Measurements from ENCODE around the gene KCTD7.
"Not testable (repeated sequence)": the region's sequence is repeated elsewhere in the genome, so short reads cannot be mapped to it uniquely, and the experiment has no call there.

KCTD7 gene

GRCh38 chr7:66628361-66629221 lies at the start of gene KCTD7:
Gene KCTD7 (plus strand): TSS chr7:66628881. CDS start chr7:66629065, 184 bp downstream.
- DNase-seq, result peak; percentile 89 to 97

- DNase-seq, result not testable (repeated sequence)
Measured at GRCh38 chr7:66580380-66580779, 48.3 kb upstream of the KCTD7 start.

DNA sequence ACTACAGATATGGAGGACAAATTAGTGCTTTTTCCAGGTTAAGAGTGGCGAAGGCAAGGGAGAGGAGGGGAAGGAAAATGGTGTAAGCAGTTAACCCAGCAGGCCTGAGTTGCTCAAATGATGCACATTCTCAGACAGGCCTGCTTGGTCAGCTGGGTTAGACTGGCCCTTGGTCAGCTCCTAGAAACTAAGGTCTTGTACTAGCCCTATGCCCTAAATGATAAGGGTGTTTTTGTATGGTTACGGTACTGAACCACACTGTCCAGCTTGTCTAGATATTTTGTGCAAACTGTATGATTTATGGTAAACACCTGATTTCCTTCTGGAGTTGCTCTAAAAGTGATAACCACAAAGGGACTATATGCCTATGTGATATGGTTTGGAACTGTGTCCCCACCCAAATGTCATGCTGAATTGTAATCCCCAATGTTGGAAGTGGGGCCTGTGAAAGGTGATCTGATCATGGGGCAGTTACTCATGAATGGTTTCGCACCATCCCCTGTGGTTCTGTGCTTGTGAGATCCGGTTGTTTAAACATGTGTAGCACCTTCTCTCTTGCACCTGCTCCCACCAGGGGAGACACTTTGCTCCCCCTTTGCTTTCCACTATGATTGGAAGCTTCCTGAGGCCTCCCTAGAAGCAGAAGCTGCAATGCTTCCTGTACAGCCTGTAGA lies 45.7 kb upstream of the KCTD7 start:
- DNase-seq, result not testable (repeated sequence)

DNA sequence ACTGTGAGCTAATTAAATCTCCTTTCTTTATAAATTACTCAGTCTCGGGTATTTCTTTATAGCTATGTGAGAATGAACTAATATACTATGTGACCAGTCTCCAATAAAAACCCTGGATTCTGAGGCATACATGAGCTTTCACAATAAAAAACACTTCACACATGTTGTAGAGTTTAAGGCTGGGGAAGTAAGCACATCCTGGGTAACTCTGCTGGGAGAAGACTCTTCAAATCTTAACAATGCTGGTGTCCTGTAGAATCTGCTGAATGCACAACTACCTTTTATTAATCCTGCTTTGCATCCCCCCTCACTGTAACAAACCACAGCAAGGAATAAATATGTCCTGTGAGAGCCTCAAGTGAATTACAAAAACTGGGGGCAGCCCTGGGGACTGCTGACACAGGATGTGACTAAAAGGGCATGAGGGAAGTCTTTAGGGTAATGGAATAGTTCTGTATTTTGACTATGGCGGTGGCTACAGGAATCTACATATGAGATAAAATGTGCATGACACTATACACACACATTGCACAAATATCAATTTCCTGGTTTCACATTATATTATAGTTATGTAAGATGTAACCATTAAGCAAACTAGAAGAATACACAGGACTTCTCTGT lies 45.1 kb upstream of the KCTD7 start:
- DNase-seq, result no peak

DNA sequence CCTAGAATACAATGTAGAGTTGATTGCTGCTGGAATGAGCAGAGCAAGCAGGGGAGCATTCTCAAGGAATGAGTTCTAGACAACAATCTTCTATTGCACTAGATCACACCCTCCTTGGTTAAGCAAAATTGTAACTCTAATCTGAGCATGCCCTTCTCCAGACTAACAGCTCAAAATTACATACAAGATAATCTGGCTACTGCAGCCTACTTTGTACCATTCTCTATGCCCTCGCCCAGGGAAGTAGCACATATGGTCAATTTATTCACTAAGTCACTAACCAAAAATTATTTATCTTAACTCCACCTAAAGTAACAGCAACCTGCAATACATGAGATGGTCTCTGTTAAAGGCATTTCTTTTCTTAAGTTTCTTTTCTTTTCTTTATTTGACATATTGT lies 42.5 kb upstream of the KCTD7 start:
- DNase-seq, result no peak

- not testable (repeated sequence) for DNase-seq
Measured at GRCh38 chr7:66588226-66588625, 40.5 kb upstream of the KCTD7 start.

DNA sequence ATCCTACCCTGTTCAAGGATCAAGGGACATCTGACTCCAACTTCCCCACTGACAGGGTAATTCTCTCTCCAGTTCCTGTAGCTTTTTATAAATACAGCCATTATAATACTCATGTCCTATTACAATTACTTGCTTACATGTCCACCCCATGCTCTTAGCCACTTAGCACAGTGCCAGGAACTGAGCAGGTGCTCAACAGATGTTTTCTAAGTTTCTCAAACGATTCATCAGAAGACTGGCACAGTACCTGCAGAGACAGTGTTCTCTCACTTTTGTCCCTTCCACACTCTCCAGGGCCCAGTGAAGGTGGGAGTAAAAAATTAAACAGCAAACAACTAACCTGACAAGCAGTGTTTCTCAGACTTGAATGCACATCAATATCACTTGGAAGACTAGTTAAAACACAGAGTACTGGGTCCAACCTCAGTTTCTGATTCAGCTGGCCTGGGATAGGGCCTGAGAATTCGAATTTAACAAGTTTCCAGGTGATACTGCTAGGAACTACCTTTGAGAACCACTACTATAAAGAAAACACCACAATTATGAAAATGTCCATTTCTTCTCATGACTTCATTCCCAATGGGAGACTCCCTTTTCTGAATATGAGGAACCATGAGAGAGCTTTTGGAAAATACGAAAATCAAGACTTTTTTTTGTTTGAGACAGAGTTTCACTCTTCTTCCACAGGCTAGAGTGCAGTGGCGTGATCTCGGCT lies 39.7 kb upstream of the KCTD7 start:
- not testable (repeated sequence) for DNase-seq

GRCh38 chr7:66590302-66591057 lies 38.2 kb upstream of the KCTD7 start:
- DNase-seq, result not testable (repeated sequence)

GRCh38 chr7:66591058-66591798 lies 37.5 kb upstream of the KCTD7 start:
- DNase-seq, result not testable (repeated sequence)

GRCh38 chr7:66591799-66592596 lies 36.7 kb upstream of the KCTD7 start:
- peak; percentile 85 to 95 for DNase-seq

DNA sequence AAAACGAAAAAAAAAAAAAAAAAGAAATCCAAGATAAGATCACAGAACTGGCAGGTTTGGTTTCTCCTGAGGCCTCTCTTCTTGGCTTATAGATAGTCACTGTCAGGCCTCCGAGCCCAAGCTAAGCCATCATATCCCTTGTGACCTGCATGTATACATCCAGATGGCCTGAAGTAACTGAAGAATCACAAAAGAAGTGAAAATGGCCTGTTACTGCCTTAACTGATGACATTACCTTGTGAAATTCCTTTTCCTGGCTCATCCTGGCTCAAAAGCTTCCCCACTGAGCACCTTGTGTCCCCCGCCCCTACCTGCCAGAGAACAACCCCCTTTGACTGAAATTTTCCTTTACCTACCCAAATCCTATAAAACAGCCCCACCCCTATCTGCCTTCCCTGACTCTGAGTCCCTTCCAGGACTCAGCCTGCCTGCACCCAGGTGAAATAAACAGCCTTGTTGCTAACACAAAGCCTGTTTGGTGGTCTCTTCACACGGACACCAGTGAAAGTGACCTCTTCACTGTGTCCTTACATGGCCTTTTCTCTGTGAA lies 36.0 kb upstream of the KCTD7 start:
- not testable (repeated sequence) for DNase-seq

DNA sequence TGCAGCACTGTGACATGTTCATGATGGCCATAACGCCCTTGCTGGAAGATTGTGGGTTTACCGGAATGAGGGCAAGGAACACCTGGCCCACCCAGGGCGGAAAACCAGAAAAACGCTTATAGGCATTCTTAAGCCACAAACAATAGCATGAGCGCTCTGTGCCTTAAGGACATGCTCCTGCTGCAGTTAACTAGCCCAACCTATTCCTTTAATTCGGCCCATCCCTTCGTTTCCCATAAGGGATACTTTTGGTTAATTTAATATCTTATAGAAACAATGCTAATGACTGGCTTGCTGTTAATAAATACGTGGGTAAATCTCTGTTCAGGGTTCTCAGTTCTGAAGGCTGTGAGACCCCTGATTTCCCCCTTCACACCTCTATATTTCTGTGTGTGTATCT lies 34.6 kb upstream of the KCTD7 start:
- not testable (repeated sequence) for DNase-seq

- DNase-seq, result peak; percentile 4 to 63
Measured at GRCh38 chr7:66597461-66597860, 31.2 kb upstream of the KCTD7 start.

DNA sequence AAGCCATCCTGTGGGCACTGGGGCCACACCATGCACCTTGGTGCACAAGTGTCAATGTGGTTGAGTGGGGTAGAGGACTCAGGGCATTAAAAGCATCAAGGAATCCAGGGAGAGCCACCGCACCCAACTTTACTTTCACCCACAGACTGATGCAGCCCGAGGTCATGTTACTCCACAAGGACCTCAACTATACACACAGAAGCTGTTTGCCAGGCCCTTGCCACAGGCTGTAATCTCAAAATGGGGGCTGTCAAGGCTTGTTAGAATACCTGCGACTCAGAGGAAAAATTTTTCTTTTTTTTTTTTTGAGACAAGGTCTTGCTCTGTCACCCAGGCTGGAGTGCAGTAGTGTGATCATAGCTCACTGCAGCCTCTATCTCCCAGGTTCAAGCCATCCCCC lies 26.5 kb upstream of the KCTD7 start:
- DNase-seq, result no peak

DNA sequence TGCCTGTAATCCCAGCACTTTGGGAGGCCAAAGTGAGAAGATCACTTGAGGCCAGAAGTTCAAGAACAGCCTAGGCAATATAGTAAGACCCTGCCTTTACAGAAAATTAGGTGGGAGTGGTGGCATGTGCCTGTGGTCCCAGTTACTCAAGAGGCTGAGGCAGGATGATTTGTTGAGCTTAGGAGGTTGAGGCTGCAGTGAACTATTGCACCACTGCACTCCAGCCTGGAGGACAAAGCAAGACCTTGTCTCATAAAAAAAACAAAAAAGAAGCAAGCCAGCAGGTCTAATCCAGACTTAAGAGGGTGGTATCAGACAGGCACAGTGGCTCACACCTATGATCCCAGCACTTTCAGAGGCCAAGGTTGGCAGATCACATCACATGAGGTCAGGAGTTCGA lies 24.5 kb upstream of the KCTD7 start:
- no peak for DNase-seq

GRCh38 chr7:66606540-66607291 lies 22.0 kb upstream of the KCTD7 start:
- not testable (repeated sequence) for DNase-seq

DNA sequence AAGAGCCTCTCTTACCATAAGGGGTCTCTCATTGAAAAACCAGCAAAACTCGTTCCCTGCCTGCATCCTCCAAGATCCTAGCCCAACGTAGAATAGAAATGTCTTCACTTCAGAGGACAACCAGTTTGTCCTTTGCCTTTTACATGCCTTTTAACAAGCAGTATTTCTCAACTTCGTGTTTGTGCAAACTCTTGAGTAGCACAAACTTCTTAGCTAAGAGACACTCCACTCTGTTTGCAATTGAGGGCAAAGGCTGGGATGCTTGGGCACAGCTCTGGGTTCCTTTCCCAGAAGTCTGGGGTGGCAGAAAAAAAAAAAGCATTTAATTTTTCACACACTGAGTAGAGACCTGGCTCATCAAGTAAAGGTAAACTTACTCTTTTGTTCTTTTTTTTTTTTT lies 19.5 kb upstream of the KCTD7 start:
- DNase-seq, result no peak

- DNase-seq, result not testable (repeated sequence)
Measured at GRCh38 chr7:66614596-66614995, 14.1 kb upstream of the KCTD7 start.

- no peak for DNase-seq
Measured at GRCh38 chr7:66615699-66616098, 13.0 kb upstream of the KCTD7 start.

GRCh38 chr7:66617295-66617694 lies 11.4 kb upstream of the KCTD7 start:
- DNase-seq, result no peak

Measured in NCI-H526 (cell line).